Coronary artery (tissue), 2 donors: ENCODE results near the gene PSD.

Experiments
- DNase-seq: peaks from one replicate; pipeline ENCODE4 v3.0.0-alpha.2; 2017; ENCODE audit warnings: low spot score
- H3K27ac ChIP-seq, 2 donors: fragments of 200-600 bp; sonication (generic); one replicate each; pipeline ENCODE4 v1.5.1; 2016 to 2019
- H3K4me3 ChIP-seq: fragments of 200-600 bp; sonication (generic); 2 replicates; pipeline ENCODE4 v1.5.1; 2016; ENCODE audit warnings: mild to moderate bottlenecking, moderate library complexity
- TF ChIP-seq, protein P1 (sequence below): fragments of 200-600 bp; sonication (generic); IDR thresholded peaks from one replicate; pipeline ENCODE4 v1.5.1; 2019; ENCODE audit warnings: antibody characterized with exemption

PSD gene

DNA sequence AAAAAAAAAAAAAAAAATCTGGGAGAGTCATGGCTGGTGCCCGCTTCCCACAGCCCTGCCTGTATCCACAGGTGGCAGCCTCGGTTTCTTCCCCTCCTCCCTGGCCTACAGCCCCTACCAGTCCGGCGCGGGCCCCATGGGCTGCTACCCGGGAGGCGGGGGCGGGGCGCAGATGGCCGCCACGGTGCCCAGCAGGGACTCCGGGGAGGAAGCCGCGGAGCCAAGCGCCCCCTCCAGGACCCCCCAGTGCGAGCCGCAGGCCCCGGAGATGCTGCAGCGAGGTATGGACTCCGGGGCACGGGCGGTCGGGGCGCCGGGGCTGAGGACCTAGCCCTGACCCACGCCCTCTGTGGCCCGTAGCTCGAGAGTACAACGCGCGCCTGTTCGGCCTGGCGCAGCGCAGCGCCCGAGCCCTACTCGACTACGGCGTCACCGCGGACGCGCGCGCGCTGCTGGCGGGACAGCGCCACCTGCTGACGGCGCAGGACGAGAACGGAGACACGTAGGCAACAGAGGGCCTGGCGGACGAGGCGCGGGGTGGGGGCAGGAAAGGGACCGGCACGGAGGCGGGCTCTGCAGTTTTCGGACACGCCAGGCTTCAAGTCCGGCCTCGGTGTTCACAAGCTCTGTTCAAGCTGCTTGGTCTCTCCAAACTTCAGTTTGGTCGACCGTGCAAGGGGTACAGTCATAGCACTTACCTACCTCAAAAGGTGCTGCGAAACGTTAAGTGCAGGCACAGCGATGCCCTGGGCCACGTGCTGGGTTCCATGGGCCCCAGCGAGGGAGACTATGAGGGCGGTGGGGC, 19.2 kb downstream of the PSD start:
- peak; percentile 85 for DNase-seq
- TF ChIP-seq, protein P1, sequence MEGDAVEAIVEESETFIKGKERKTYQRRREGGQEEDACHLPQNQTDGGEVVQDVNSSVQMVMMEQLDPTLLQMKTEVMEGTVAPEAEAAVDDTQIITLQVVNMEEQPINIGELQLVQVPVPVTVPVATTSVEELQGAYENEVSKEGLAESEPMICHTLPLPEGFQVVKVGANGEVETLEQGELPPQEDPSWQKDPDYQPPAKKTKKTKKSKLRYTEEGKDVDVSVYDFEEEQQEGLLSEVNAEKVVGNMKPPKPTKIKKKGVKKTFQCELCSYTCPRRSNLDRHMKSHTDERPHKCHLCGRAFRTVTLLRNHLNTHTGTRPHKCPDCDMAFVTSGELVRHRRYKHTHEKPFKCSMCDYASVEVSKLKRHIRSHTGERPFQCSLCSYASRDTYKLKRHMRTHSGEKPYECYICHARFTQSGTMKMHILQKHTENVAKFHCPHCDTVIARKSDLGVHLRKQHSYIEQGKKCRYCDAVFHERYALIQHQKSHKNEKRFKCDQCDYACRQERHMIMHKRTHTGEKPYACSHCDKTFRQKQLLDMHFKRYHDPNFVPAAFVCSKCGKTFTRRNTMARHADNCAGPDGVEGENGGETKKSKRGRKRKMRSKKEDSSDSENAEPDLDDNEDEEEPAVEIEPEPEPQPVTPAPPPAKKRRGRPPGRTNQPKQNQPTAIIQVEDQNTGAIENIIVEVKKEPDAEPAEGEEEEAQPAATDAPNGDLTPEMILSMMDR = peak; percentile 90
- H3K27ac ChIP-seq = peak overlapping the region; percentile 91 to 96

GRCh38 chr10:102398172-102399020, 20.2 kb downstream of the PSD start:
- no peak for DNase-seq
- Histone ChIP-seq H3K4me3 (peak overlapping the region; percentile 89), H3K27ac (peak overlapping the region; percentile 91 to 96)
- TF ChIP-seq, protein P1 = no peak

More for the DNA sequence above, 19.2 kb downstream of the PSD start:
- H3K4me3 ChIP-seq = peak overlapping the region; percentile 89

GRCh38 chr10:102397222-102398171, 21.1 kb downstream of the PSD start:
- no peak for DNase-seq
- no peak overlapping the region for H3K4me3 ChIP-seq
- H3K27ac ChIP-seq = no peak overlapping the region
- TF ChIP-seq, protein P1 = no peak

- Histone ChIP-seq H3K4me3 (peak overlapping the region; percentile 90), H3K27ac (peak overlapping the region in 1 of 2 donors; percentile 98)
- TF ChIP-seq, protein P1 = no peak
- DNase-seq = no peak
These were observed 21.8 kb downstream of the PSD start for GRCh38 chr10:102396730-102397151.

DNA sequence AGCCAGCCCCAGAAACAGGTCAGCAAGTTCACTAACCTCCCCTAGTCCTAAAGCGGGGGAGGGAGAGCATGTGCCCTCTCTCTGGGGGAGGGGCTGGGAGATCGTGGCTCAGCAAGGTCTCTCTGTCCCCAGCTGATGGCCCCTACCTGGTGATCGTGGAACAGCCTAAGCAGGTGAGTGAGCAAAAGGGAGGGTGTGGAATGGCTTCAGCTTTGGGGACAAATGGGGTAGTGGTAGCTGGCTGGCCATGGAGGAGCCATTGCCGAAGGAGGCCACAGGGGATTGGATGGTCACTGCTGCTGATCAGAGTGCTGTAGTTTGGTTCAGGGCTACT, 22.3 kb downstream of the PSD start:
- peak overlapping the region; percentile 90 for H3K4me3 ChIP-seq
- no peak for DNase-seq
- H3K27ac ChIP-seq = peak overlapping the region; percentile 97 to 98
- TF ChIP-seq, protein P1 = no peak
